HG02938 (cell line): ENCODE data around the gene PLXNA2.
A peak's percentile ranks its signal among the peaks of the same experiment; 100 is the strongest.

ENCODE experiments used
- ATAC-seq: cut with Tn5 transposase; IDR thresholded peaks from one replicate; pipeline ENCODE4 v1.9.1; 2021; ENCODE audit warnings: mild to moderate bottlenecking, moderate library complexity; ENCODE audit not compliant: unreplicated experiment

PLXNA2 gene

GRCh38 chr1:208265525-208265924 lies 21.3 kb upstream of the PLXNA2 start:
- no peak for ATAC-seq

- ATAC-seq, result no peak
These were observed 20.9 kb upstream of the PLXNA2 start for GRCh38 chr1:208265122-208265469.

GRCh38 chr1:208264469-208265121 lies 20.4 kb upstream of the PLXNA2 start:
- ATAC-seq, result no peak

- no peak for ATAC-seq
These were observed 17.7 kb upstream of the PLXNA2 start for GRCh38 chr1:208261874-208262273.

- no peak for ATAC-seq
These were observed 14.1 kb upstream of the PLXNA2 start for GRCh38 chr1:208258277-208258676.

GRCh38 chr1:208257351-208257750 lies 13.2 kb upstream of the PLXNA2 start:
- no peak for ATAC-seq

GRCh38 chr1:208256556-208256955 lies 12.4 kb upstream of the PLXNA2 start:
- ATAC-seq, result no peak

- ATAC-seq, result no peak
These were observed 11.9 kb upstream of the PLXNA2 start for GRCh38 chr1:208256091-208256490.

GRCh38 chr1:208254862-208255261 lies 10.7 kb upstream of the PLXNA2 start:
- no peak for ATAC-seq

GRCh38 chr1:208254376-208254775 lies 10.2 kb upstream of the PLXNA2 start:
- ATAC-seq, result no peak

GRCh38 chr1:208252836-208253576 lies 8.8 kb upstream of the PLXNA2 start:
- ATAC-seq, result no peak

GRCh38 chr1:208251911-208252835 lies 8.0 kb upstream of the PLXNA2 start:
- ATAC-seq, result no peak

- ATAC-seq, result no peak
These were observed 6.8 kb upstream of the PLXNA2 start for GRCh38 chr1:208251015-208251414.

- ATAC-seq, result no peak
These were observed 6.4 kb upstream of the PLXNA2 start for GRCh38 chr1:208250613-208251012.

GRCh38 chr1:208248991-208249696 lies 5.0 kb upstream of the PLXNA2 start:
- no peak for ATAC-seq

GRCh38 chr1:208248307-208248801 lies 4.2 kb upstream of the PLXNA2 start:
- ATAC-seq, result no peak

- no peak for ATAC-seq
These were observed 3.5 kb upstream of the PLXNA2 start for GRCh38 chr1:208247696-208248095.

GRCh38 chr1:208245185-208245705 lies 1.1 kb upstream of the PLXNA2 start:
- ATAC-seq, result peak; percentile 80

- no peak for ATAC-seq
These were observed 637 bp downstream of the PLXNA2 start for GRCh38 chr1:208243527-208243966.

GRCh38 chr1:208242941-208243526 lies 1.1 kb downstream of the PLXNA2 start:
- ATAC-seq, result no peak
